DND-41 (cell line): Measurements from ENCODE around the gene NTM.

Source experiments
- EZH2 ChIP-seq: IDR thresholded peaks from 3 replicates; pipeline ENCODE4 v1.6.1; 2012; ENCODE audit warnings: borderline replicate concordance, low read depth, mild to moderate bottlenecking, moderate library complexity, low read length, inconsistent platforms; ENCODE audit not compliant: severe bottlenecking
- TF ChIP-seq, protein P1 (sequence below): IDR thresholded peaks from 2 replicates; pipeline ENCODE4 v1.5.1; 2012; ENCODE audit warnings: borderline replicate concordance, low read length, moderate library complexity, mild to moderate bottlenecking; ENCODE audit not compliant: poor library complexity, severe bottlenecking; ENCODE audit errors: extremely low read depth

DNA sequence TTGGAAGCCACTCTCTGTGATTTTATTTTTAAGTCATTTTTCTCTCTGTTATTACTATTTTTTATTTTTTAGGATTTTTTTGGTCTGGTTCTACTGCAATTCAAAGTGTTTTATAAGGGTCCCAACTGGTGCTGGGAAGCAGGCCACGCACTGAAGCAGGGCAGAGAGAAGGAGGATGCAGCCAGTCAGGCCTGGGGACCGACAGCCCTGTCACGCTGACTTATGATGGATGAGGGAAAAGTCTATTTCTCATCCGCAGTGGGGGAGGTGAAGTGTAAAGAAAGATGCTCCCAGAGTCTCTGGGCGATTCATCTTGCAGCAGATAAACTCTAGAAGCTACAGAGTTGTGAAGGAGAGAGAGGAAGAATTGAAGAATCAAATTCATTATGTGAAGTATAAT is 191.6 kb downstream of the NTM start:
- TF ChIP-seq, protein P1, sequence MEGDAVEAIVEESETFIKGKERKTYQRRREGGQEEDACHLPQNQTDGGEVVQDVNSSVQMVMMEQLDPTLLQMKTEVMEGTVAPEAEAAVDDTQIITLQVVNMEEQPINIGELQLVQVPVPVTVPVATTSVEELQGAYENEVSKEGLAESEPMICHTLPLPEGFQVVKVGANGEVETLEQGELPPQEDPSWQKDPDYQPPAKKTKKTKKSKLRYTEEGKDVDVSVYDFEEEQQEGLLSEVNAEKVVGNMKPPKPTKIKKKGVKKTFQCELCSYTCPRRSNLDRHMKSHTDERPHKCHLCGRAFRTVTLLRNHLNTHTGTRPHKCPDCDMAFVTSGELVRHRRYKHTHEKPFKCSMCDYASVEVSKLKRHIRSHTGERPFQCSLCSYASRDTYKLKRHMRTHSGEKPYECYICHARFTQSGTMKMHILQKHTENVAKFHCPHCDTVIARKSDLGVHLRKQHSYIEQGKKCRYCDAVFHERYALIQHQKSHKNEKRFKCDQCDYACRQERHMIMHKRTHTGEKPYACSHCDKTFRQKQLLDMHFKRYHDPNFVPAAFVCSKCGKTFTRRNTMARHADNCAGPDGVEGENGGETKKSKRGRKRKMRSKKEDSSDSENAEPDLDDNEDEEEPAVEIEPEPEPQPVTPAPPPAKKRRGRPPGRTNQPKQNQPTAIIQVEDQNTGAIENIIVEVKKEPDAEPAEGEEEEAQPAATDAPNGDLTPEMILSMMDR, result no peak
- no peak for TF ChIP-seq EZH2
